Kidney epithelial cell (primary cell): ENCODE results near the gene ANKFN1. TPM values are rescaled to one million over a fixed set of nuclear protein-coding genes. Genes with fewer than 3 reads are reported as not detected.

ENCODE experiments used
- DNase-seq: peaks from one replicate; pipeline ENCODE4 v3.0.0-alpha.2; 2010; ENCODE audit warnings: low read depth
- H3K27me3 ChIP-seq: 2 replicates; pipeline ENCODE4 v1.6.0; 2011; ENCODE audit warnings: low read length; ENCODE audit not compliant: control insufficient read depth, insufficient read depth
- H3K36me3 ChIP-seq: 2 replicates; pipeline ENCODE4 v1.5.1; 2011; ENCODE audit warnings: low read length; ENCODE audit not compliant: control insufficient read depth, insufficient read depth
- H3K4me3 ChIP-seq: 2 replicates; pipeline ENCODE4 v1.5.1; 2011; ENCODE audit warnings: low read depth, mild to moderate bottlenecking, control low read depth, low read length
- total RNA-seq: library from RNA; depleted of rRNA; stranded (reverse); fragments of >200 nt; gene quantifications from 2 replicates; pipeline ENCODE4 v1.2.3, GENCODE V29; 2015
- TF ChIP-seq, protein P1 (sequence below): IDR thresholded peaks from 2 replicates; pipeline ENCODE4 v1.5.1; 2011; ENCODE audit warnings: mild to moderate bottlenecking, moderate library complexity, low read length, control low read depth, inconsistent platforms; ENCODE audit not compliant: insufficient read depth, poor library complexity, severe bottlenecking

Gene ANKFN1
- total RNA-seq, 1 donor from 2014 or later = not detected

DNA sequence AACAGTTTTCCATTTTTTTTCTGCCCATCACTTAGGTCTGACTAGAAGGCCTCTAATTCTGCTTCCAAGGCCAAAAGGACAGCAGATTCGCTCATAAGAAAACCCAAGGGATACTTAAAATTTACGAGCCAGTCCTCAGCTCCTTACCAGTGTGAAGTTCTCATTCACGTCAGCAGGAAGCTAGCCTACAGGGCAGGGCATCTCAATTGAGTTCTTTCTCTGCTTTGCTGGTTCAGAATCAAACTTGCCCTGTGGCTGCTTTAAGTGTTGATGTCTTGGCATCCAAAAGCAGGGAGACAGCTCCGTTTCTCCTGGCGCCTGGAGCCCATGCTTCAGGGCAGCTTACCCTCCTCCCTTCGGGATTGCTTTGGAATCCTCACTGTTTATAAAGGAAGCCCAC, 136.0 kb downstream of the ANKFN1 start:
- Histone ChIP-seq H3K27me3 (no peaks in the 10 kb centered on the region), H3K4me3 (no peak overlapping the region), H3K36me3 (no peaks in the 10 kb centered on the region)
- TF ChIP-seq, protein P1, sequence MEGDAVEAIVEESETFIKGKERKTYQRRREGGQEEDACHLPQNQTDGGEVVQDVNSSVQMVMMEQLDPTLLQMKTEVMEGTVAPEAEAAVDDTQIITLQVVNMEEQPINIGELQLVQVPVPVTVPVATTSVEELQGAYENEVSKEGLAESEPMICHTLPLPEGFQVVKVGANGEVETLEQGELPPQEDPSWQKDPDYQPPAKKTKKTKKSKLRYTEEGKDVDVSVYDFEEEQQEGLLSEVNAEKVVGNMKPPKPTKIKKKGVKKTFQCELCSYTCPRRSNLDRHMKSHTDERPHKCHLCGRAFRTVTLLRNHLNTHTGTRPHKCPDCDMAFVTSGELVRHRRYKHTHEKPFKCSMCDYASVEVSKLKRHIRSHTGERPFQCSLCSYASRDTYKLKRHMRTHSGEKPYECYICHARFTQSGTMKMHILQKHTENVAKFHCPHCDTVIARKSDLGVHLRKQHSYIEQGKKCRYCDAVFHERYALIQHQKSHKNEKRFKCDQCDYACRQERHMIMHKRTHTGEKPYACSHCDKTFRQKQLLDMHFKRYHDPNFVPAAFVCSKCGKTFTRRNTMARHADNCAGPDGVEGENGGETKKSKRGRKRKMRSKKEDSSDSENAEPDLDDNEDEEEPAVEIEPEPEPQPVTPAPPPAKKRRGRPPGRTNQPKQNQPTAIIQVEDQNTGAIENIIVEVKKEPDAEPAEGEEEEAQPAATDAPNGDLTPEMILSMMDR = no peak
- no peak for DNase-seq

DNA sequence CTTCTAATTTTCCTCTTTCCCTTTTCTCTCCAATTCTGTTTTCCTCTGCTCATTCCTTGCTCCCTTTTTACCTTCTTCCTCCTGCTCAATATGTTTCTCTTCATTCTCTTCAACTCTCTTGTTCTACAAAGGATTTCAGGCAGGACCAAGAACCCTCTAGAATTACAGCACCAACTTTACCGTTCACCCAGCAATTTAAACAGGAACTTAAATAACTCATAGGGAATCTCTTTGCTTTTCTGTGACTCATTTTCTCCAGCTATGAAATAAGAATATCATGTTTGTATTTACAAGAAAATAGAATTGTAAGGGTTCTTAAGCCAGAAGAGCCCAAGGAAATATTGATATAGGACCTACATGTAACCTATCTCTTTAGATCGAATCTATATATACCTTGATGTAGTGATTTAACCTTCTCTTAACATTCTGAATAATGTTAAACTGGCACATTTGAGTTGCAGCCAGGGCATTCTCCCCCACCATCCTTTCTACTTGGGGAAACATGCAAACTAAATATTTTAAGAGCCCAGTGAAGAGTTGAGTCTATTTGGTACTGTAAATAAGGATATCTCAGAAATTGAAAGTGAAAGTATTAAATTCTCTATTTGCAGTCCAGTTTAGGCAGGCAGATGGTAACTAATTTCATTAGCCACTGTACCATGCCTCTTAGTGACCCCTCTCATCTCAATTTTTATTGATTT, 137.0 kb downstream of the ANKFN1 start:
- TF ChIP-seq, protein P1 = no peak
- no peak overlapping the region for H3K4me3 ChIP-seq

DNA sequence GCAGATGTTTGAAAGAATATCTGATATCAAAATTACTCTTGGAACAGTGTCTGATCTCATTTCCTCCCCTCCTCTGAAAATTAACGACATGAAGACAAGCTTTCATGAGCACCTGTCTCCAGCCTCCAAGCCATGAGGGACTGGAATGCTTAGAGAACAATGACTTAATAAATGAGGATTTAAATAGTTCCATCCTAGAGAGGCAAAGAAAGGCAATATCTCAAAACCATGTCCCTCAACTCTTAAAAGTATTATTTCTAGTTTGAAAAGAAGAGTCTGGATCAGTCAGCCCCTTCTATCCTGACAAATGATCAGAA, 137.5 kb downstream of the ANKFN1 start:
- no peaks in the 10 kb centered on the region for H3K27me3 ChIP-seq

More for the DNA sequence above, 137.0 kb downstream of the ANKFN1 start:
- no peak for DNase-seq
- H3K36me3 ChIP-seq = no peaks in the 10 kb centered on the region
- H3K27me3 ChIP-seq = no peaks in the 10 kb centered on the region

DNA sequence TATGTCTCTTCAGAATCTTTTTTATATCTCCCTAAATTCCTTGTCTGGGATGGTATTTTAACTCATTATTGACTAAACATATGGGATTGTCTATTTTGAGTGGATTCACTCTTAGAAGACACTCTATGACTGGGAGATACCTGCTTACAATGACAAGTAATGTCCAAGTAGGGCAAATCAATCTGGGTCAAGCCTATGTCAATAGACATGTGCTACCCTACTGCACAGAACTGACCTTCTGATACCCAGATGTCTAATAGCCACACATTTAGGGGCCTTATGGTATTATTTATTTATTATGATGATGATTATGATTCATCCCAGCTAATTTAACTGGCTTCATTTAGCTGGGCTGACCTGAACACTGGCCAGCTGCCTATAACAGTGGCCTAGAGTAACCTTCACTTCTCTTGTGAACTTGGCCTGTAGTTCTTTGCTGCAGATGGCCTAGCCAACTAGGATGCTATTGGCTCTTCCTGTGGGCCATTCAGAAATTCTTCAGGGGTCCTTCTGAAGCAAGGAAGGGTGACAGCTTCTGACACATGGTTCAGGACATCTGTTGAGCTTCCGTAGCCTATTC, 138.0 kb downstream of the ANKFN1 start:
- Histone ChIP-seq H3K27me3 (no peaks in the 10 kb centered on the region), H3K36me3 (no peaks in the 10 kb centered on the region), H3K4me3 (no peak overlapping the region)
- TF ChIP-seq, protein P1 = no peak
- no peak for DNase-seq

More for the DNA sequence above, 137.5 kb downstream of the ANKFN1 start:
- no peak for DNase-seq
- TF ChIP-seq, protein P1 = no peak
- Histone ChIP-seq H3K4me3 (no peak overlapping the region), H3K36me3 (no peaks in the 10 kb centered on the region)

DNA sequence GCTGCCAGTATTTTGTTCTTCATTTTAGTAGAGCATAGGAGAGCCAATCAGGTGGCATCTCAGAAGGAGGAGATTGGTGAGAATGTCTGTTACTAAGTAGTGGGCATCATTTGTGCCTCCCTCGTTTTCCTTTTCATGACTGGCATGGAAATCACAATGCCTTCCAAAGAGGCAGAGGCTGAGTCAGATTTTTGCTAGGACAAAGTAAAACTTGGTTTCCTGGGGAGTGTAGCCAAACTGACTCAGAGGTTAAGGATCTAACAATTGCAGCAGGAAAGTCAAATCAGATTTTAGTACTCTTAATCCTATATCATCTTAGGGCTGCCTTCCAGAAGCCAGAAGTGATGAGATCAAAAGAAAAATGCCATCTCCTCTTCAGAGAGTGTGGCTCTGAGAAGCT, 138.7 kb downstream of the ANKFN1 start:
- DNase-seq = peak; percentile 42
- TF ChIP-seq, protein P1 = no peak
- Histone ChIP-seq H3K36me3 (no peaks in the 10 kb centered on the region), H3K27me3 (no peaks in the 10 kb centered on the region), H3K4me3 (no peak overlapping the region)

DNA sequence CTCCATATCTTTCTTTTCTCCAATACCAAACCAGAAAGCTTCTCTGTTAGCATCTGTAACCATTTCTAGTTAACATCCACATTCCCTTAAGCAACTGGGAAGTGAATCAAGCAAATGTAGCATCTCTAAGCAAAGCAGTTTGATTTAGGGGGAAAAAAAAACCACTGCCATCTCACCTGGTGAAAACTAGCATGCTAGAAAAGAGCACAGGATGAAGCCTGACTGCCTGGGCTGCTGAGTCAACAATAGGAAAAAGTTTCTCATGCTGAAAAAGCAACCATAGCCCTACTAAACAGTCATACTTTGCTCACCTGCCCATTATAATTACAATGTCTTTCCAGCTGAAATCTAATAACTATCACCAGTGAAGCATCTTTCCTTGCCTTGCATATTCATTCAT, 139.3 kb downstream of the ANKFN1 start:
- no peak overlapping the region for H3K4me3 ChIP-seq
- no peaks in the 10 kb centered on the region for H3K36me3 ChIP-seq
- no peak for DNase-seq
- TF ChIP-seq, protein P1 = no peak
- no peaks in the 10 kb centered on the region for H3K27me3 ChIP-seq
